ENCODE measurements around the gene MAST4.

The MAST4 gene

GRCh38 chr5:67045816-67046740, 449.9 kb downstream of the MAST4 start:
- DNase-seq (ENCODE audit: low spot score), result no peak

GRCh38 chr5:67047160-67047559, 451.0 kb downstream of the MAST4 start:
- DNase-seq (ENCODE audit: low spot score), result no peak

GRCh38 chr5:67047616-67048015, 451.4 kb downstream of the MAST4 start:
- DNase-seq (ENCODE audit: low spot score), result no peak

GRCh38 chr5:67050125-67050524, 453.9 kb downstream of the MAST4 start:
- no peak for DNase-seq (ENCODE audit: low spot score)

- no peak for DNase-seq (ENCODE audit: low spot score)
Measured at GRCh38 chr5:67050635-67051034, 454.4 kb downstream of the MAST4 start.

GRCh38 chr5:67051164-67051563, 455.0 kb downstream of the MAST4 start:
- no peak for DNase-seq (ENCODE audit: low spot score)

- no peak for DNase-seq (ENCODE audit: low spot score)
Measured at GRCh38 chr5:67052034-67052433, 455.8 kb downstream of the MAST4 start.

- no peak for DNase-seq (ENCODE audit: low spot score)
Measured at GRCh38 chr5:67053229-67053628, 457.0 kb downstream of the MAST4 start.

GRCh38 chr5:67058998-67059743, 463.0 kb downstream of the MAST4 start:
- DNase-seq (ENCODE audit: low spot score), result no peak

GRCh38 chr5:67059744-67060490, 463.7 kb downstream of the MAST4 start:
- no peak for DNase-seq (ENCODE audit: low spot score)

GRCh38 chr5:67061511-67061910, 465.3 kb downstream of the MAST4 start:
- no peak for DNase-seq (ENCODE audit: low spot score)

- DNase-seq (ENCODE audit: low spot score), result no peak
Measured at GRCh38 chr5:67063055-67063454, 466.9 kb downstream of the MAST4 start.

- no peak for DNase-seq (ENCODE audit: low spot score)
Measured at GRCh38 chr5:67063791-67064190, 467.6 kb downstream of the MAST4 start.

GRCh38 chr5:67065237-67065636, 469.0 kb downstream of the MAST4 start:
- no peak for DNase-seq (ENCODE audit: low spot score)

- DNase-seq (ENCODE audit: low spot score), result no peak
Measured at GRCh38 chr5:67065696-67066095, 469.5 kb downstream of the MAST4 start.

GRCh38 chr5:67066815-67067214, 470.6 kb downstream of the MAST4 start:
- no peak for DNase-seq (ENCODE audit: low spot score)

- DNase-seq (ENCODE audit: low spot score), result no peak
Measured at GRCh38 chr5:67073045-67073680, 477.0 kb downstream of the MAST4 start.

- no peak for DNase-seq (ENCODE audit: low spot score)
Measured at GRCh38 chr5:67077296-67077695, 481.1 kb downstream of the MAST4 start.

GRCh38 chr5:67081261-67081660, 485.1 kb downstream of the MAST4 start:
- peak; percentile 2 for DNase-seq (ENCODE audit: low spot score)

- DNase-seq (ENCODE audit: low spot score), result no peak
Measured at GRCh38 chr5:67082941-67083340, 486.7 kb downstream of the MAST4 start.

GRCh38 chr5:67085616-67086015, 489.4 kb downstream of the MAST4 start:
- DNase-seq (ENCODE audit: low spot score), result no peak

GRCh38 chr5:67089200-67089725, 493.1 kb downstream of the MAST4 start:
- DNase-seq (ENCODE audit: low spot score), result no peak

Data from NAMALWA (cell line).